Measurements from ENCODE around the gene AUTS2.

AUTS2 gene

GRCh38 chr7:70717553-70718329, 1119.5 kb downstream of the AUTS2 start:
- DNase-seq (ENCODE audit: low read depth in 2 of 2), result no peak
- no peak overlapping the region for H3K4me3 ChIP-seq (replicated peaks in 1 of 2; ENCODE audit: low read depth in 2 of 2, low read length in 2 of 2)
- TF ChIP-seq CTCF (IDR thresholded peaks at IDR 0.05; ENCODE audit: low read depth, low read length), result no peak

GRCh38 chr7:70719125-70719524, 1120.8 kb downstream of the AUTS2 start:
- DNase-seq (ENCODE audit: low read depth in 2 of 2), result no peak
- TF ChIP-seq CTCF (IDR thresholded peaks at IDR 0.05; ENCODE audit: low read depth, low read length), result no peak
- no peak overlapping the region for H3K4me3 ChIP-seq (replicated peaks in 1 of 2; ENCODE audit: low read depth in 2 of 2, low read length in 2 of 2)

DNA sequence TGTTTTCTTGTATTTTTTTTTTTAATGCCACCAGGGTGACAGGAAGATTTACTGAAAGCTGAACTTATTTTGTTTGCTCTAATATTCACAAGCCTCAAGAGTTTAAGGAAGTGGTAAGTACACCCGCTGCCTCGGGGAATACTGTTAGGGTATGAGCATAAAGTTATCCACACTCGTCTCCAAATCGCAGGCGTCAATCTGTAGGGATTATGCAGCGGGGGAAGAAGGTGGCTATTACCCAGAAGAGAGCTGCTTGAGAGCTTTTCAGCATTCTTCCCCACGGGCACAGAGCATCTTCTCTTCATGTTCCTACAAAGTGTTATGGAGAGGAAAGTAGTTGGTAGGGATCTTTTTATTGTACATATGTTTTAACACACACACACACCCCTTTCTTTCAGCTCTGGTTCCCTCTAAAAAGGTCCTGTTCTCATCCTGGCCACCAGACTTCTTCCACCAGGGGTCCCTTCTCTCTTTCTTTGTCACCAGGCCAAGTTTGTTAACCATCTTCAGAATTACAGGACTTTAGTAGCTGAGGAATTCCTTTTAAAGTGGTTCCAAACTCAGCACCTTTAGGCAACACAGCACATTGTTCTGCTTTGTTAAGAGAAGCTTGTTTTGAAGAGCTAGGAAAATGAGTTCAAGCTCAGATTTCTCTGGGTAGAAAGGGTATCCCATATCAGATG, 1122.1 kb downstream of the AUTS2 start:
- no peak for TF ChIP-seq CTCF (IDR thresholded peaks at IDR 0.05; ENCODE audit: low read depth, low read length)
- H3K4me3 ChIP-seq (replicated peaks in 1 of 2; ENCODE audit: low read depth in 2 of 2, low read length in 2 of 2), result no peak overlapping the region
- no peak for DNase-seq (ENCODE audit: low read depth in 2 of 2)

- H3K4me3 ChIP-seq (replicated peaks in 1 of 2; ENCODE audit: low read depth in 2 of 2, low read length in 2 of 2), result no peak overlapping the region
- DNase-seq (ENCODE audit: low read depth in 2 of 2), result no peak
- TF ChIP-seq CTCF (IDR thresholded peaks at IDR 0.05; ENCODE audit: low read depth, low read length), result no peak
Observed at GRCh38 chr7:70721500-70721899, 1123.2 kb downstream of the AUTS2 start.

GRCh38 chr7:70723339-70723738, 1125.1 kb downstream of the AUTS2 start:
- TF ChIP-seq CTCF (IDR thresholded peaks at IDR 0.05; ENCODE audit: low read depth, low read length), result no peak
- no peak overlapping the region for H3K4me3 ChIP-seq (replicated peaks in 1 of 2; ENCODE audit: low read depth in 2 of 2, low read length in 2 of 2)
- no peak for DNase-seq (ENCODE audit: low read depth in 2 of 2)

DNA sequence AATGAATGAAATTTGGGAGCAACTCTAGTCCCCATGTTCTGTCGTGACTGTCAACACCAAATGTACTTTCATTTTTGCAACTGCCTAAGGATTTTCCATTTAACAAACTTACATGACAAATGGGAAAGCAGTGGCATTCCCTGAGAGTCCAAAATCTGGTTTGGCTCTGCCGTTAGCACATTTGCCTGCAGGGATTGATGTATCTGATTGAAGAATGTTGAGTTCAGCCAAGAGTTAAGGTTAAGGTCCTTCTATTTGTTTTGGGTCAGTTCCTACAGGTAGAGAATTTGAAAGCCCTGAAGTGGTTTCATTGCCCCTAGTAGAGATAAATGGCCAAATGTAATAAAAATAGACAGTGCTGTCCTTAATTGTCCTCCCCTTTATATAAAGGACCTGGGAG, 1127.2 kb downstream of the AUTS2 start:
- no peak for TF ChIP-seq CTCF (IDR thresholded peaks at IDR 0.05; ENCODE audit: low read depth, low read length)
- no peak overlapping the region for H3K4me3 ChIP-seq (replicated peaks in 1 of 2; ENCODE audit: low read depth in 2 of 2, low read length in 2 of 2)
- DNase-seq (ENCODE audit: low read depth in 2 of 2), result no peak
